LNCAP (cell line): ENCODE results near the gene ELP4.

Experiments
- TF ChIP-seq, protein P1 (sequence below): fragments of 450-650 bp; IDR thresholded peaks from 2 replicates; pipeline ENCODE4 v1.5.1; 2017; ENCODE audit warnings: mild to moderate bottlenecking

Gene ELP4

DNA sequence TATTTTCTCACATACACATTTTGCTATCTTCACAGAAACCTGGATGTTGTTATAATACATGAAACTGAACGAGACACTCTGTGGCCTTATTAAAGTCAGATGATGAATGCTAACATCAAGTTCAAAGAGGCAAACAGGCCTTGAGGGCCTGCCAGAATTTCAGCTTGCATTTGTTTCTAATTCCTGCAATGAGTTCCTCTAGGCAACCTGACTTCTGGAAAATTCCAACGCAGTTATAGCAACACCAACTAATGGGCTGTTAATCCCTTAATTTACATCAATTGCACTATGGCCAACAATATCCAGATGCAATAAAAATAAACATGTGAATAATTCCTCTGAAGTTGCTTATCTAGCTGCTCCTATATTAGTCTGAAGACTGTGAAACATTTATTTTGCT lies 282.5 kb downstream of the ELP4 start:
- TF ChIP-seq, protein P1, sequence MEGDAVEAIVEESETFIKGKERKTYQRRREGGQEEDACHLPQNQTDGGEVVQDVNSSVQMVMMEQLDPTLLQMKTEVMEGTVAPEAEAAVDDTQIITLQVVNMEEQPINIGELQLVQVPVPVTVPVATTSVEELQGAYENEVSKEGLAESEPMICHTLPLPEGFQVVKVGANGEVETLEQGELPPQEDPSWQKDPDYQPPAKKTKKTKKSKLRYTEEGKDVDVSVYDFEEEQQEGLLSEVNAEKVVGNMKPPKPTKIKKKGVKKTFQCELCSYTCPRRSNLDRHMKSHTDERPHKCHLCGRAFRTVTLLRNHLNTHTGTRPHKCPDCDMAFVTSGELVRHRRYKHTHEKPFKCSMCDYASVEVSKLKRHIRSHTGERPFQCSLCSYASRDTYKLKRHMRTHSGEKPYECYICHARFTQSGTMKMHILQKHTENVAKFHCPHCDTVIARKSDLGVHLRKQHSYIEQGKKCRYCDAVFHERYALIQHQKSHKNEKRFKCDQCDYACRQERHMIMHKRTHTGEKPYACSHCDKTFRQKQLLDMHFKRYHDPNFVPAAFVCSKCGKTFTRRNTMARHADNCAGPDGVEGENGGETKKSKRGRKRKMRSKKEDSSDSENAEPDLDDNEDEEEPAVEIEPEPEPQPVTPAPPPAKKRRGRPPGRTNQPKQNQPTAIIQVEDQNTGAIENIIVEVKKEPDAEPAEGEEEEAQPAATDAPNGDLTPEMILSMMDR, result no peak

DNA sequence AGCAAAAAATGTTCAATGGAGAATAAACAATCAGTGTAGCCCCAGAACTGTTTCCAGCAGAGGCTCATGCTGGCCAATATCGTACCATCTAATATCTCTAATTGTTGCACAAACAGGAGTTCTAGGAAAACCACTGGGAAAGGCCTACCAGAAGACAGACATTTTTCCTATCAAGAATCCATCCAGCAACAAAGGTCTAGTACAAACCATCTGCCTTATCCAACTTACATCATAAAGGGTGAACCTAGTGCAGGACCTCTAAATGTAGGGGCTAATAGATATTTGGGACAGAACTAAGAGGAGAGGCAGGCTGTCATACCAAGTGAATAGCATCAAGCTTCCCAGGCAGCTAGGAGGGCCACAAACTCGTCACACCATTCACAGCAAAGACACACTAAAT lies 282.9 kb downstream of the ELP4 start:
- TF ChIP-seq, protein P1, result no peak

DNA sequence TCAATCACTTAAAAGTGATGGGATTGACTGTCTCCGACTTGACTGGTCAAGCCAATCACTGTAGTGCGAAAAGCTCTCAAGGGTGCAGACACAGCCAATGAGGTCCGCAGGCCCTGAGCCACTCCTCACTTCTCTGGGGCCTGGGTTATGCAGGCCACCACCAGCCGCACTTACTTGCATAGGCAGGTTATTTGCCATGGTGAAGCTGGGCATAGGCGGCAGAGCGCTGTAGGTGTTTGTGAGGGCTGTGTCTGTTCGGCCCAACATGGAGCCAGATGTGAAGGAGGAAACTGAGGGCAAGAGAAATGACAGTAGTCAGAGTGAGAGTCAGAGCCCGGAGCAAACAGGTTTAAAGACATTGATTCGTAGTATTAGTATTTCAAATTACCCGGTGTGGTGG lies 283.7 kb downstream of the ELP4 start:
- TF ChIP-seq, protein P1, result no peak

DNA sequence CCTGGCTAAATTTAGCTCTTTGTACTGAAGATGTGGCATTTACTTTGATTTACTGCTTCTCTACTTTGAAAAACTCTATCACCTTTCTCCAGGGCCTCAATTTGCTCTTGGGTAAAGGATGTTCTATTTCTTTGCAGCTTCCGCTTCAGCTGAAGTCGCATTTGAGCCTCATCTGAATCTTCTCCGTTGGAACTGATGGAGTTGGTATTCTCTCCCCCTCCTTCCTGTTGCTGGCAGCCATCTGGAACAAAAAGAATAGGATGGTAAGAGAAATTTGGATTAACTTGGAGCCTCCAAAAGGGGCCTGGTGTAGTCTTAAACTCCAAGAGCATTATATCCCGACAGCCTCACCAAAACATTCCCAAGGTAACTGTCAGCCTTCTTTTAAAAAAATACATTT lies 285.0 kb downstream of the ELP4 start:
- TF ChIP-seq, protein P1, result no peak

DNA sequence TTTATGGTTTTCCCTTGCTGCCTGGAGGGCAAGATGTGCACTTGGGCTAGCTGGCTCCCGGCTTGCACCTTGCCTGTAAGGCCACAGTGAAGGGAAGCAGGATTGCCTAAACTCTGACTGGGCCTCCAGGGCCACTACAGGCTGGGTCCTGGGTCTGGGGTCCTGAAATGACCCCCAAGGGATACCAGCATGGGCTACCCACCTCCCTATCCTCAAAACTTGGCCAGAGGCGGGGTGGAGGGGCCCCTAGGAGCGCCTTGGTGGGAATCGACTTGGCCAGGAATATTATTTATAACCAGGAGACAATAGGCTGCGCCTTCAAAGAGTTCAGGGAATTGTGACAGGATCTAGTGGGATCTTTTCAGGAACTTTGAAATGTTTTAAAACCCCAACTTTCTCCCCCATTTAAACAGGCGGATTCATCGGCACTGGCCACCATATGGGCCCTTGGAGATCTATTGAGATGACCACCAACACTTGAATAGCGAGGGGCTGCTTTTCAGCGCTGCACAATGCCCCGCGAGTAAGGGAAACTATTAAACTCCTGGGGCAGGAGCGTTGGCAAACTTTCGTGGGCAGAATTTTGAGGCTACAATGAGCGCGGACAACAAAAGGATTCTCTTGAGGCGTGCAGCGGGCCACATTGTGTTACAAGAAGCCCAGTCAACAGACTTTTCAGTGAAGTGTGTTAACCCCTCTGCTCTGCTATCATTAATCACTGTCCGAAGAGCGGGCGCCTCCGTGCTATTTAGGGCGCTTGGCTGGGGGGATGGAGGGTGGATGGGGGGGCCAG lies 286.3 kb downstream of the ELP4 start:
- TF ChIP-seq, protein P1, result no peak

DNA sequence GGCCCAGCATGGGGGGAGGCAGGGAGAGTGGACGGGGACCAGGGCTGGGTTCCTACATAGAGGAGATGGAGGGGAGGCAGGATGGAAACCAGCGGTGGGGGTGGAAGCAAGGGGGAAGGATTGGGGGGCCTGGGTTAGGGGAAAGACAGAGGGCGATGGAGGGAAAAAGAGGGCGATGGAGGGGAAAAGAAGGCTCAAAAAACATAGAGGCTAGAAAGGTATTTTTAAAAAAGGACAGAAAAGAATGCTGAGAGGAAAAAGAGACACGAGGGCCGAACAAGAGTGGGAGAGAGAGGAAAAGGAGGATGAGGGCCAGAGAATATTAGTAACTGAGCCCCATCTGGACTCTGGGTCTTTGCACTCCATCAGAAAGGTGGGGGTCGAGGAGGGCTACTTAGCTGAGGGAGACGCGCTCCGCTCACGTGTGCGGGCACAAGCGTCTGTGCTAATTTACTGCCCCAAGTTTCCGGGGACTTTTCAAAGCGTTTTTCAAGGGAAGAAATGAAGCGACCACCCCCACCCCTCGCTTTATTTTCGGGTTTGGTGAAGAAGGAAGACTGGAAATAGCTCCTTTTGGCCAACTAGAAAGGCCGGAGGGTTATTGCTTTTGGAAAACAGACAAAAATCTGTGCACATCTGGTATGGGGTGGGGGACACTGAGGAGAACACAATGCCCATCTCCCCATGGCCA lies 287.1 kb downstream of the ELP4 start:
- TF ChIP-seq, protein P1, result no peak

DNA sequence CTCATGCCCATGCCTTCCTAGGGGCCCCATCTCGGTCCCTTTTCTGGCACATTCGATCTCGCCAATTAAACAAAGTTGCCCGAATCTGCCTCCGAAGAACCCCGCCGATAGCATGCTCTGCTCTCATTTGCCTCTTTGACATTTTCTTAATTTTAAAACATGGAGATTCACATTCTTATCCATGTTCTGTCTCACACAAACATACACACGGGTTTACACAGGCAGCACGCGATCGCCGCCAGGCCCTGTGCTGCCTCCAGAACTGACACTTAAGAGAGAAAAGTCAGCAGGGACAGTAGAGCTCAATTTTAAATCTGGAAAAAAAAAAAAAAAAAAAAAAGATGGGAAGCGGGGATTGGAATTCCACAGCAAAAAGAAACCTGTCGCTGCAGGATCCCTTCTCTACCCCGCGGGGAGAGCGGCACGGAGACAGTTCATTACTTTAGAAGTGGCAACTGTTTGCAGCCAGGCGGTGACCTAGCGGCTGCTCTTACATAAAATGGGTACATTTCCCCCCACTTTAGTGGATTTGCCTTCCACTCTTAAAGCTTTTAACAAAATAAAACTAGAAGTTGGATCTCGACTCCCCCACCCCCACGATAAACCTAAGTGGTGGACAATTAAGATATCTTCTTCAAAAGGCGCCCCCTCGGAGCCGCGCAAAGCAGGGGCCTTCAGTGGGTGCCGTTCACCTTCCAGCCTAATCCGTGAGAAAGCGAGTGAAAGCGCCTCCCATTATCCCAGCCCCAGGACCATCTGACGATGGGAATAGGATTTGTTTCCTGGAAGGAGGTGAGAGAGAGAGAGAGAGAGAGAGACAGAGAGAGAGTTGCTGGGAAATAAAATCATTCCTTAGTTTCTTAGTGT lies 287.9 kb downstream of the ELP4 start:
- TF ChIP-seq, protein P1, result no peak
